Fibroblast of the aortic adventitia (primary cell): ENCODE measurements around the gene ZNF763. TPM values are rescaled to one million over a fixed set of nuclear protein-coding genes. Genes with fewer than 3 reads are reported as not detected.
"Not testable (repeated sequence)": the region's sequence is repeated elsewhere in the genome, so short reads cannot be mapped to it uniquely, and the experiment has no call there.

ENCODE experiments used
- DNase-seq: peaks from one replicate; pipeline ENCODE4 v3.0.0-alpha.2; 2010; ENCODE audit warnings: low read depth
- H3K4me3 ChIP-seq: 2 replicates; pipeline ENCODE4 v1.5.1; 2011; ENCODE audit warnings: low read depth, mild to moderate bottlenecking, control low read depth, low read length, moderate library complexity
- CTCF ChIP-seq: IDR thresholded peaks from 2 replicates; pipeline ENCODE4 v1.5.1; 2011; ENCODE audit warnings: mild to moderate bottlenecking, low read length, control low read depth, inconsistent platforms; ENCODE audit not compliant: insufficient read depth
- total RNA-seq: library from RNA; depleted of rRNA; stranded (reverse); fragments of >200 nt; gene quantifications from 2 replicates; pipeline ENCODE4 v1.2.3, GENCODE V29; 2012; ENCODE audit warnings: low replicate concordance

ZNF763 gene
- total RNA-seq, 1 donor, result 0.27 TPM

GRCh38 chr19:11987405-11988281 lies 22.8 kb downstream of the ZNF763 start:
- no peak for TF ChIP-seq CTCF
- H3K4me3 ChIP-seq, result peak overlapping the region; percentile 85
- DNase-seq, result peak; percentile 89

- TF ChIP-seq CTCF, result no peak
- H3K4me3 ChIP-seq, result no peak overlapping the region
- DNase-seq, result no peak
Measured at GRCh38 chr19:11989112-11989456, 24.2 kb downstream of the ZNF763 start.

GRCh38 chr19:11991921-11992320 lies 27.1 kb downstream of the ZNF763 start:
- H3K4me3 ChIP-seq, DNase-seq: not testable (repeated sequence)

GRCh38 chr19:11995174-11995573 lies 30.3 kb downstream of the ZNF763 start:
- H3K4me3 ChIP-seq, result no peak overlapping the region
- no peak for TF ChIP-seq CTCF
- DNase-seq, result peak; percentile 80

GRCh38 chr19:12000152-12000981 lies 35.5 kb downstream of the ZNF763 start:
- TF ChIP-seq CTCF, result no peak
- no peak for DNase-seq
- no peak overlapping the region for H3K4me3 ChIP-seq

- DNase-seq, result no peak
- TF ChIP-seq CTCF, result no peak
- no peak overlapping the region for H3K4me3 ChIP-seq
Measured at GRCh38 chr19:12015015-12015752, 50.3 kb downstream of the ZNF763 start.

- H3K4me3 ChIP-seq, result no peak overlapping the region
- TF ChIP-seq CTCF, result no peak
- DNase-seq, result no peak
Measured at GRCh38 chr19:12015753-12016116, 50.9 kb downstream of the ZNF763 start.
